GM12891 (cell line): ENCODE measurements around the gene KCNMA1.
"Not testable (repeated sequence)": the region's sequence is repeated elsewhere in the genome, so short reads cannot be mapped to it uniquely, and the experiment has no call there.

Source experiments
- DNase-seq: peaks from one replicate; pipeline ENCODE4 v3.0.0; 2011; ENCODE audit warnings: low spot score; ENCODE audit not compliant: insufficient read length
- FAIRE-seq: peaks from 2 replicates; lab custom pipeline; 2011; peaks lifted over from hg19 to GRCh38; lab: Jason Lieb, UNC
- PAX5 ChIP-seq: IDR thresholded peaks from 2 replicates; pipeline ENCODE4 v1.6.1; 2011; ENCODE audit warnings: low read length, moderate library complexity, mild to moderate bottlenecking; ENCODE audit not compliant: insufficient read depth, severe bottlenecking
- POLR2A ChIP-seq: IDR thresholded peaks from 2 replicates; pipeline ENCODE4 v1.6.1; 2011; ENCODE audit warnings: low read depth, low read length, control low read depth
- POLR2AphosphoS5 ChIP-seq: IDR thresholded peaks from 2 replicates; pipeline ENCODE4 v1.6.1; 2011; ENCODE audit warnings: low read depth, low read length, control low read depth
- POU2F2 ChIP-seq: IDR thresholded peaks from 2 replicates; pipeline ENCODE4 v1.6.1; 2011; ENCODE audit warnings: low read depth, mild to moderate bottlenecking, control low read depth, low read length, moderate library complexity
- SPI1 ChIP-seq: IDR thresholded peaks from 2 replicates; pipeline ENCODE4 v1.6.1; 2011; ENCODE audit warnings: low read depth, low read length, control low read depth
- TAF1 ChIP-seq: IDR thresholded peaks from 2 replicates; pipeline ENCODE4 v1.6.1; 2011; ENCODE audit warnings: low read depth, low read length, control low read depth

The KCNMA1 gene

DNA sequence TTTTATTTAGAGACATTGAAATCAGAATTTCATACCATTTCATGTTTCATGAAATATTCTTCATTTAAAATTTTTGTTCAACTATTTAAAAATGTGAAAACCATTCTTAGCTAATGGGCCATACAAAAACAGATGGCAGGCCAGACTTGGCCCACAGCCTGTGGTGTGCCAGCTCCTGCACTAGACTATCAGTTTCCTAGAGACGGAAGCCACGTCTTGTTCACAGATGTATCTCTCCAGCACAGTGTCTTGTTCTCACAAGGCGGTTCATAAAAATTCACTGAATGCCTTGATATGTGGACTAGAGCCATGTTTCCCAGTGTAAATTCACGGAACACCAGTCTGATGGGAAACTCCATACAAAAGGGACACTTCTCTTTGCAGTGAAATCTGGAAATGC, 216.0 kb downstream of the KCNMA1 start:
- DNase-seq (no peak), FAIRE-seq (no peak)
- TF ChIP-seq PAX5 (no peak), POU2F2 (no peak), TAF1 (no peak), SPI1 (no peak), POLR2AphosphoS5 (no peak), POLR2A (no peak)

DNA sequence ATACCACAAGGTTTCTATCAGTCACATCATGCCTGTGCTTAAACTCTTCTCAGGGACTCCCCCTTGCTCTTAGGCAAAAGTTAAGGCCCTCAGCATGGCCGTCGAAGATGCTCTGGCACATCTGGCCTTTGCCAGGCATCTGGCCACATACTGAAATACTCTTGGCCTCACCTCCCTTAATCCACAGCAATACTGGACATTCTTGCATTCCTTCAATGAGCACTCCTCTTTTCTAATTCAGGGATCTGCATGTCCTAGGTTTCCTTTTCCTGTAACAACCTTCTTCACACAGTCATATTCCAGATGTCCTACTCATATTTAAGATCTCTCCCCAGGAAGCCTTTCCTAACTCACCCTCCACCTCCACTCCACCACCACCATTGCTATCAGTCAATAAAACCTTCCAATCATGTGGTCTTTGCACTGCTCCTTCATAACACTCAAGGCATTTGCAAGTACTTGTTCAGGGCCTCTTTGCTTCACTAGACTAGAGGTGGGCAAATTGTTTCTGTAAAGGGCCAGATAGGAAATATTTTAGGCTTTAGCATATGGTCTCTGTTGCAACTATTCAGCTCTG, 216.6 kb downstream of the KCNMA1 start:
- TF ChIP-seq TAF1 = no peak
- no peak for TF ChIP-seq POLR2A
- TF ChIP-seq SPI1 = no peak
- no peak for TF ChIP-seq PAX5
- no peak for TF ChIP-seq POU2F2
- no peak for FAIRE-seq
- DNase-seq = no peak

DNA sequence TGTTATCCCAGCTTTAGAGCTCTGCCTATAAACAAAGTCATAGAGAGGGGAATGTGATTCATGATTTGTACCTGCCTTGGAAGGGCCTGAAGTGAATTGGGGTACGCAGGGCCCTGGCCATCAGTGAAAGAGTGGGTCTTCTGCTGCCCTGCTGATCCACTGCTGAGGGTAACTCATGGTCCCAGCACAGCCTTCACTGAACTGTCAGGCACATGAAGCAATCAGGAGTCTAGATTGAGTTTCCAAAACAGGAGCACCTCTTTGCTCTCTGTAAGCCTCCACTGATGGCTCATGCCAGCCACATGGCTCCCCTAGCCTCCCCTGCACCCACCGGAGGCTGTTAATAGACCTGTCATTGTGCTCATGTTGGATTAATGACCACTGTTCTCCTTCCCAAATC, 217.6 kb downstream of the KCNMA1 start:
- no peak for FAIRE-seq
- no peak for TF ChIP-seq TAF1
- no peak for TF ChIP-seq POLR2AphosphoS5
- no peak for TF ChIP-seq POLR2A
- TF ChIP-seq PAX5 = no peak
- TF ChIP-seq SPI1 = no peak
- DNase-seq = no peak

DNA sequence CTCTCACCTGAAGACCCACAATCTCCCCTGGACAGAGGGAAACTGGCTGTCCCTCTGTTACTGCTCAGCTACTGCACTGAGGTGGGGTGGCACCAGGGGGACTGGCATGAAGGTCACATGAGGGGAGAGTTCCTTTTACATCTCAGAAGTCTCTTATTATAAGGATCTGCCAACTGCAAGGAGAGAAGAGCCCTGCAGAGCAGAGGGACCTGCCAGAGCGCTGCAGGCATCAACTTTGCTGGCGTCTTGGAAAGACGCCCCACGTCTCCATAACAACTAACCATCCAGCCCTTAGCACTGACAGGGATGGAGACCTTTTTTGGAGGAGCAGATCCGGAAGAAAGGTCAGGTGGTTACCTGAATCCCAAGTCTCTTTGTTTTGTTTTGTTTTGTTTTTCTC, 218.6 kb downstream of the KCNMA1 start:
- DNase-seq = no peak
- no peak for TF ChIP-seq TAF1
- TF ChIP-seq SPI1 = no peak
- no peak for TF ChIP-seq POLR2A
- no peak for FAIRE-seq

DNA sequence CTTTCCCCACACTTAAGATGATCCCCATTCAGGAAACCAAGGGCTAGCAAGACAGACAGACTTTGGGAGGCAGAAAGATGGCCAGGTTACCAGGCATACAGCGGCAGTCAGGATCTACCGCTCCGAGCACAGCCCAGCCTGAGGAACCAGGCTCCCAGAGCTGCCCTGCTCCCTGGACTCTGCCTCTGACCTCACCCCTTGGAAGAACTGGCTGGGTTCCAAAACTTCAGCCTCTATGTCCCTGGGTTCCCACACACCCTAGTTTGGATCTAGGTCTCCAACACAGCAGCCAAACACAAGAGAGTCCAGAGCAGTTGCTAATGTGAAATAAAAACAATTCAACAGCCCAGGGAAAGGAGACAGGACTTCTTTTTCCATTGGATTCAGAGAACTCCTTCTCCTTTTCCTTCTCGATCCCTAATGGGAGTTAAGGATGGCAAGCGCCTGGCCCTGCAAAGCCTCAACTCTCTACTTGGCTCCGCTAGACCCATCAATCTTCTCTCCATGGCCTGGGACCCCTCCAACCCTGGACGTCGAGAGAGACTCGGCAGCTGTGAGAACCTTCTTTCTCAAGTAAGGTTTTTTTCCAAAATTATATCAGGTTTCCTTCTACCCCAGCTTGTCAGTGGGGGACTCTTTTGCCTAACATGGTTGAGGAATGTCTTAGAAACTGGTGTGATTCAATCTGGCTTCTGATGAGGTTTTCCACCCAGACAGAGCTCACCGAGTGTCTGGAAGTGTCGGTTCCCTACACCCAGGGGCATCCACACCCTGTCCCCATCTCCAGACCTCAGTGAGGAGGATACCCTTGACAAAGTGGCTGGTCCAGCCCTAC, 219.6 kb downstream of the KCNMA1 start:
- no peak for TF ChIP-seq POU2F2
- FAIRE-seq (no peak), DNase-seq (no peak)

DNA sequence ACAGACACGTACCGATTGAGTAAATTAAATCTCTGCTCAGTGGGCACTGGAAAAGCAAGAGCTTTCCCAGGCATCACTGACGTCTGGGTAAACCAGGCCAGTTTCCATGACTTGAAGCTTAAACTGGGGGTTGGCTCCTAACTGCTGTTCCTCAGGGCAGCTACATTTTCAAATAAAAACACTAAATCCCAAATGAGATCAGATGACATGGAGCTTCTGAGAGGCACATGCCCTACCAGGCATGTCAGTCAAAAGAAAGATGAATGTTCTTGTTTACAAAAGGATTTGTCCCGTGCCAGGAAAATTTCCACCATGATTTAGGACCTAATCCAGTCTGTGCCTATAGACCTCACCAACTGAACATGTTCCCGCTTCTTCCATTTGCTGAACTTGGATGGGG, 220.2 kb downstream of the KCNMA1 start:
- TF ChIP-seq SPI1 (no peak), TAF1 (no peak), POU2F2 (no peak), POLR2AphosphoS5 (no peak), POLR2A (no peak), PAX5 (no peak)
- FAIRE-seq (no peak), DNase-seq (no peak)

DNA sequence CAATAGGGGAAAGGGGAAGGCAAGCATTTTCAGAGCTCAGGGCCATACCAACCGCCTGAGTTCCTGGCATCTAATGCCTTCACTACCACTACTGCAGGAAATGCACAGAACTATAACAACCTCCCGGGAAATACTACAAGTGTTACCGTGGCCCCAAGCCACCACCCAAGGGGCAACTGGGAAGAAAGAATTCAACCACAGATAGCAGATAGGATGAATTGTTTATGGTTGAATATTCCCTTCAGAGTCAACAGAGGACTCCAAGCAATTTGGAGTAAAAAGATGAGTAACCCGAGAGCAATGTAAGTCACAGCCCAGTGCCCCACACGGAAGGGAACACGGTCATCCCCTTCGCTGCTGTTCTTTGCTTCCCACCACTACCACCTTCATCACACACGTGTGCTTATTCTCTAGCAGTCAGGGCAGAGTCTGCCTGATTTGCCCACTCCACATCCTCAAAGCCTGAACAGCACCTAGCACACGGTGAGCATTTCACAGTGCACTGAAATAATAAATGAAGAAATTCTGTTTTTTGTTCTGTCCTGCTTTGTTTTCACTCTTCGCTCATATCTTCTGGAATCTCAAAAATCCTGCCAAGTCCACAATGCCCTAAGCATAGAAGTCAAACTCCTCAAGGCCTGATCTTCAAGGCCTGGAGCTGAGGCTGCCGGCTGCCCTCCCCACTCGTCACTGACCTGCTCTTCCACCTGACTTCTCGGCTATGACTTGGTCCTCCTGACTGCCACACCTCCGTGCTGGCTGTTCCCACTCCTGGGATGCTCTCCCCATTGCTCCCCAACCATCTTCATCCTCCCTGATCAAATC, 221.1 kb downstream of the KCNMA1 start:
- FAIRE-seq (no peak), DNase-seq (no peak)
- TF ChIP-seq POU2F2 (no peak), SPI1 (no peak), POLR2A (no peak), PAX5 (no peak), TAF1 (no peak), POLR2AphosphoS5 (no peak)

DNA sequence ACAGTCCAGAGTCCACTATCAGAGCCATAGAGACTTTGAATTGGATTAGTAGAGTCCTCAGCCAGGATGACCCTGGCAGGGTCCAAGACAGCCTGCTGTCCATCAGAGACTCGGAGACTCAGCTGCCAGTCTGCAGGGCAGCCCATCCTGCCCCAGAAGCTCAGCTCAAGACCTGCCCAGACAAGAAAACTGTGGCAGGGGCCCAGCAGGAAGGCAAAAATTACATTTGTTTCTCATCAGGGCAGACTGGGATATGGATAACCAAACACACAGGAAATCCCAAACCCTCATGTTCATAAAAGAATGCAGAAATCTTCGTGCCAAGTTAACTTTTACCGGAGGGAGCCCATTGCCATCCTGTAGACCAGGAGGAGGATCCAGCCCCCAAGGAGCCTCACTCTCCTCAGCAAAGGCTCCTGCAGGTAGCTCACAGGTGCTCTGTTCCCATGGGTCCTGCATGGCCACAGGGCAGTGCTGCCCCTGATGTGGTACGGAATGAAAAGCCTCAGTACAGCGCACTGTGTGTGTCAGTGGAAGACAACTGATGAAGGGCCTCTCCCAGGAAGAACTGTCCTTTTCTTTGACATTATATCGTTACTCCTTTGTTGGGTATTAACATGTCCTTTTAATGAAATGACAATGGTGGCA, 222.2 kb downstream of the KCNMA1 start:
- FAIRE-seq = no peak
- DNase-seq = no peak
- no peak for TF ChIP-seq TAF1
- TF ChIP-seq POLR2AphosphoS5 = no peak
- no peak for TF ChIP-seq POU2F2
- TF ChIP-seq PAX5 = no peak
- TF ChIP-seq POLR2A = no peak
- TF ChIP-seq SPI1 = no peak

DNA sequence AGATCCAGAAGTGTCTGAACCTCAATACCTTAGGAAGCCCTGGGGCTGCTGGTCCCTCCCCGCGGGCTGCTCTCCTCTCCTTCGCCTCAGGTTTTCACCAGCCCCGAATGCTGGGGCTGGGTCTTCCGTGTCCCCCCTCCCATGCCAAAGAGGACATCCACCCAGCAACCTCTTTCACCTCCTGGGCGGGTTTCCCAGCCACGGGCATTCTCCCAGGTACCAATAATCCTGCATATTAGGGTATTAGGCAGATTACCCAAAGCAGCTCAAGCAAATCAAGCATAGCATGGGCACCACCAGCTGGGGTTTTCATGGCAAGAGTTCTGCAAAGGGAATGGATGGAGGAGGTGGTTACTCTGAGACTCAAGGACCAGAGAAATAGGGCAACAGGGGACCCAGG, 224.4 kb downstream of the KCNMA1 start:
- FAIRE-seq = no peak
- no peak for DNase-seq

DNA sequence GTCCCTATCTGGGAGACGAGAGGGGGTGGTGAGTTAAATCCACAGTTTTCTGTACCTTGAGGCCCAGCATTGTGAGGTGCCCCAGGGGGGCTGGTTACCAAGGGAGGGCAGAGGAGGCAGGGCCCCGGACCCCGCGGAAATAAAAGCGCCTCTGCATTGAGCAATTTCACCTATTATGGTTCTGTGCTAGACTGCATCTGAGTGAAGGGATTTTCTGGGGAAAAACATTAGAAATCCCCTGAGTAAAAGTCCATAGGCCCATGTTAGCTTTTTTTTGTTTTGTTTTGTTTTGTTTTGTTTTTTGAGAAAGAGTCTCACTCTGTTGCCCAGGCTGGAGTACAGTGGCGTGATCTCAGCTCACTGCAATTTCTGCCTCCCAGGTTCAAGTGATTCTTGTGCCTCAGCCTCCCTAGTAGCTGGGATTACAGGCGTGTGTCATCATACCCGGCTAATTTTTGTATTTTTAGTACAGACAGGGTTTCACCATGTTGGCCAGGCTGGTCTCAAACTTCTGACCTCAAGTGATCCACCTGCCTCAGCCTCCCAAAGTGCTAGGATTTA, 225.0 kb downstream of the KCNMA1 start:
- DNase-seq, FAIRE-seq: not testable (repeated sequence)

More for the DNA sequence above, 224.4 kb downstream of the KCNMA1 start:
- no peak for TF ChIP-seq TAF1
- no peak for TF ChIP-seq SPI1
- TF ChIP-seq PAX5 = no peak
- no peak for TF ChIP-seq POLR2A
- no peak for TF ChIP-seq POU2F2
- no peak for TF ChIP-seq POLR2AphosphoS5
